Ascending aorta (tissue), 2 donors: ENCODE results near the gene ZNF469. TPM values are rescaled to one million over a fixed set of nuclear protein-coding genes. Genes with fewer than 3 reads are reported as not detected.
"Not testable (repeated sequence)": the region's sequence is repeated elsewhere in the genome, so short reads cannot be mapped to it uniquely, and the experiment has no call there.

Experiments used
- DNase-seq, 2 donors: peaks; one replicate each; pipeline ENCODE4 v3.0.0-alpha.2; 2019; ENCODE audit warnings: low spot score in 2 of 2
- H3K27ac ChIP-seq, 2 donors: fragments of 200-600 bp; sonication (generic); one replicate each; pipeline ENCODE4 v1.5.1; 2016 to 2017; ENCODE audit warnings: mild to moderate bottlenecking in 1 of 2
- H3K27me3 ChIP-seq: fragments of 200-600 bp; sonication (generic); one replicate; pipeline ENCODE4 v1.5.1; 2017
- H3K36me3 ChIP-seq, 2 donors: fragments of 200-600 bp; sonication (generic); one replicate each; pipeline ENCODE4 v1.5.1; 2016
- H3K4me1 ChIP-seq, 2 donors: fragments of 200-600 bp; sonication (generic); one replicate each; pipeline ENCODE4 v1.5.1; 2016 to 2017; ENCODE audit warnings: mild to moderate bottlenecking in 1 of 2
- H3K4me3 ChIP-seq, 2 donors: fragments of 200-600 bp; sonication (generic); one replicate each; pipeline ENCODE4 v1.5.1; 2016 to 2017; ENCODE audit warnings: mild to moderate bottlenecking in 1 of 2
- H3K9me3 ChIP-seq, 2 donors: fragments of 200-600 bp; sonication (generic); one replicate each; pipeline ENCODE4 v1.5.1; 2016
- intact Hi-C: fragments of 100-400 bp; cut with DNase I; formaldehyde crosslinking; loops from one replicate; pipeline ENCODE4 v1.15.1; 2023
- total RNA-seq: library from RNA; depleted of rRNA; stranded (reverse); fragments of >200 nt; gene quantifications from one replicate; pipeline ENCODE4 v1.1.0, GENCODE V29; 2016
- TF ChIP-seq, protein P1 (sequence below), 3 experiments: fragments of 200-600 bp in 2 of 3; fragments of 450-650 bp in 1 of 3; sonication (generic) in 2 of 3; IDR thresholded peaks; one replicate each; pipeline ENCODE4 v1.5.1; 2016 to 2019; ENCODE audit warnings: antibody characterized with exemption in 3 of 3, mild to moderate bottlenecking in 1 of 3, moderate library complexity in 1 of 3

ZNF469 gene
- total RNA-seq, 1 donor from 2014 or later = 3.0 TPM

DNA sequence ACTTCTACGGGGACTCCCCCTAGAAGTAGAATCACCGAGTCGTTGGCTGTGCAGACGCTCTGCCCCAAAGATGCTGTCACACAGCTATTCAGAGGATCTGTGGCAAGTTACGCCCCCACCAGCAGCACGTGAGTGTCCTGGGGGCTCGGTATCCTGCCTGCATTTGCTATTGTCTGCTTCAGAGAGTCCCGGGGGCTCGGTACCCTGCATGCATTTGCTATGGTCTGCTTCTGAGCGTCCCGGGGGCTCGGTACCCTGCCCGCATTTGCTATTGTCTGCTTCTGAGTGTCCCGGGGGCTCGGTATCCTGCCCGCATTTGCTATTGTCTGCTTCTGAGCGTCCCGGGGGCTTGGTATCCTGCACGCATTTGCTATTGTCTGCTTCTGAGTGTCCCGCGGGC, 23.8 kb upstream of the ZNF469 start:
- intact Hi-C loops = no loop called here
- Histone ChIP-seq H3K9me3 (no peaks in the 10 kb centered on the region), H3K27ac (no peak overlapping the region), H3K4me1 (no peaks in the 10 kb centered on the region), H3K27me3 (no peaks in the 10 kb centered on the region), H3K36me3 (no peaks in the 10 kb centered on the region), H3K4me3 (no peak overlapping the region)
- DNase-seq = no peak
- TF ChIP-seq, protein P1, sequence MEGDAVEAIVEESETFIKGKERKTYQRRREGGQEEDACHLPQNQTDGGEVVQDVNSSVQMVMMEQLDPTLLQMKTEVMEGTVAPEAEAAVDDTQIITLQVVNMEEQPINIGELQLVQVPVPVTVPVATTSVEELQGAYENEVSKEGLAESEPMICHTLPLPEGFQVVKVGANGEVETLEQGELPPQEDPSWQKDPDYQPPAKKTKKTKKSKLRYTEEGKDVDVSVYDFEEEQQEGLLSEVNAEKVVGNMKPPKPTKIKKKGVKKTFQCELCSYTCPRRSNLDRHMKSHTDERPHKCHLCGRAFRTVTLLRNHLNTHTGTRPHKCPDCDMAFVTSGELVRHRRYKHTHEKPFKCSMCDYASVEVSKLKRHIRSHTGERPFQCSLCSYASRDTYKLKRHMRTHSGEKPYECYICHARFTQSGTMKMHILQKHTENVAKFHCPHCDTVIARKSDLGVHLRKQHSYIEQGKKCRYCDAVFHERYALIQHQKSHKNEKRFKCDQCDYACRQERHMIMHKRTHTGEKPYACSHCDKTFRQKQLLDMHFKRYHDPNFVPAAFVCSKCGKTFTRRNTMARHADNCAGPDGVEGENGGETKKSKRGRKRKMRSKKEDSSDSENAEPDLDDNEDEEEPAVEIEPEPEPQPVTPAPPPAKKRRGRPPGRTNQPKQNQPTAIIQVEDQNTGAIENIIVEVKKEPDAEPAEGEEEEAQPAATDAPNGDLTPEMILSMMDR (IDR thresholded peaks at IDR 0.05) = no peak

DNA sequence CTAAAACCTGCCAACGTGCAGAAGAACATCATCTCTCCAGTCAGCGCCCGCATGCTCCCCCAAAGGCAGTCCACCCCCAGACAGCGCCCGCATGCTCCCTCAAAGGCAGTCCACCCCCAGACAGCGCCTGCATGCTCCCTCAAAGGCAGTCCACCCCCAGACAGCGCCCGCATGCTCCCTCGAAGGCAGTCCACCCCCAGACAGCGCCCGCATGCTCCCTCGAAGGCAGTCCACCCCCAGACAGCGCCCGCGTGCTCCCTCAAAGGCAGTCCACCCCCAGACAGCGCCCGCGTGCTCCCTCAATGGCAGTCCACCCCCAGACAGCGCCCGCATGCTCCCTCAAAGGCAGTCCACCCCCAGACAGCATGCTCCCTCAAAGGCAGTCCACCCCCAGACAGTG, 22.4 kb upstream of the ZNF469 start:
- intact Hi-C loops, H3K27ac ChIP-seq, H3K4me1 ChIP-seq, H3K4me3 ChIP-seq, H3K27me3 ChIP-seq, H3K36me3 ChIP-seq, DNase-seq, H3K9me3 ChIP-seq: not testable (repeated sequence)

DNA sequence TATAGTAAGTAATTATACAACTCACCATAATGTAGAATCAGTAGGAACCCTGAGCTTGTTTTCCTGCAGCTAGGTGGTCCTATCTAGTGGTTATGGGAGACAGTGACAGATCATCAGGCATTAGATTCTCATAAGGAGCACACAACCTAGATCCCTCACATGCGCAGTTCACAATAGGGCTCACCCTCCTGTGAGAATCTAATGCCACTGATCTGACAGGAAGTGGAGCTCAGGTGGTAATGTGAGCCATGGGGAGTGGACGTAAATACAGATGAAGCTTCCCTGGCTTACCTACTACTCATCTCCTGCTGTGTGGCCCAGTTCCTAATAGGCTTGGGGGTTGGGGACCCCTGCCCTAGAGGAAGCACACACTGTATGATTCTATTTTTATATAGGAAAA, 21.8 kb upstream of the ZNF469 start:
- no peaks in the 10 kb centered on the region for H3K27me3 ChIP-seq
- intact Hi-C loops = no loop called here
- no peak overlapping the region for H3K4me3 ChIP-seq
- no peak overlapping the region for H3K27ac ChIP-seq
- H3K4me1 ChIP-seq = no peaks in the 10 kb centered on the region
- DNase-seq = no peak
- TF ChIP-seq, protein P1 (IDR thresholded peaks at IDR 0.05) = no peak
- H3K36me3 ChIP-seq = no peaks in the 10 kb centered on the region
- H3K9me3 ChIP-seq = no peaks in the 10 kb centered on the region

DNA sequence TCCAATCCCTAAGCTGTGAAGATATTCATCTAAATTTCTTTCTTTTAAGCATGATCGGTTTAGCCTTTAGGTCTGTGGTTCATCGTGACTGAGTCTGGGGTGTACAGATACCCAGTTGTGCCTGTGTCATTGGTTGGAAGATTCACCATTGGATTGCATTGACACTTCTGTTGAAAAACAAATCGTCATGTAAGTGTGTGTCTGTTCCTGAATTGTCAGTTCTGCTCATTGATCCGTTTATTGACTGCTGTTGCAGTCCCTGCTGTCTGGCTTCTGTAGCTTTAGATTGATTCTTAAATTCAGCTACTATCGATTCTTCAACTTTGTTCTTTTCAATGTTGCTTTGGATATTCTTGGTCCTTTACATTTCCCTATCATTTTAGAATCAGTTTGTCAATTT, 21.0 kb upstream of the ZNF469 start:
- no peaks in the 10 kb centered on the region for H3K4me1 ChIP-seq
- DNase-seq = no peak
- H3K27me3 ChIP-seq = no peaks in the 10 kb centered on the region
- intact Hi-C loops = no loop called here
- no peaks in the 10 kb centered on the region for H3K9me3 ChIP-seq
- H3K36me3 ChIP-seq = no peaks in the 10 kb centered on the region
- TF ChIP-seq, protein P1 (IDR thresholded peaks at IDR 0.05) = no peak
- H3K4me3 ChIP-seq = no peak overlapping the region
- H3K27ac ChIP-seq = no peak overlapping the region

DNA sequence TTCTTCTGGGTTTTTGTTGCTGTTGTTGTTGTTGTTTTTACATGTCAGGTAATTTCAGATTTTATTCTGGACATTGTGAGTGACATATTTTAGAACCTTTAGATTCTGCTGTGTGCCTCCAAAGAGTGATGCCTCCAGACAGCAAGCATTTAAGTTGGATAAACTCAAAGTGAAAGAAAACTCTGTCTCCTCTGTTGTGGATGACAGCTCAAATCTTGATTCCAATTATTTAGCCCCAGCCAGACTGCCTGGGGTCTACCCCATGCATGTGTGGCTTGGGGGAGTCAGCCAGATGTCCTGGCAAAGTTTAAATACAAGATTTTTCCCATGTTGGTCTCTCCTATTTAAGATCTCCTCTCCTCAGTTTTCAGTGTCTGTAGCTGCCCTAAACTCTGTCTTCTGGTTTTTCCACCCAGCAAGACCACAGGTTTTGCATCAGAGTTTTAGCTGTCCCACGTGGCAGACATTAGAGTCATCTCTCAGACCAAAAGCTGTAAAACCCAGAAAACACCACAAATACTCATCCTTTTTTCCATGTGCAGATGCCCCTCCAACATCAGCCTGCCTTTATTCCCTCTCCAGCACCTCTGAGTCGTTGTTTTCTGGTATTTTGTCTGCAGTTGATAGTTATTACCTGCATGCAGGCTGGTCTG, 19.4 kb upstream of the ZNF469 start:
- TF ChIP-seq, protein P1 (IDR thresholded peaks at IDR 0.05) = no peak
- H3K27me3 ChIP-seq = no peaks in the 10 kb centered on the region
- no peak for DNase-seq

DNA sequence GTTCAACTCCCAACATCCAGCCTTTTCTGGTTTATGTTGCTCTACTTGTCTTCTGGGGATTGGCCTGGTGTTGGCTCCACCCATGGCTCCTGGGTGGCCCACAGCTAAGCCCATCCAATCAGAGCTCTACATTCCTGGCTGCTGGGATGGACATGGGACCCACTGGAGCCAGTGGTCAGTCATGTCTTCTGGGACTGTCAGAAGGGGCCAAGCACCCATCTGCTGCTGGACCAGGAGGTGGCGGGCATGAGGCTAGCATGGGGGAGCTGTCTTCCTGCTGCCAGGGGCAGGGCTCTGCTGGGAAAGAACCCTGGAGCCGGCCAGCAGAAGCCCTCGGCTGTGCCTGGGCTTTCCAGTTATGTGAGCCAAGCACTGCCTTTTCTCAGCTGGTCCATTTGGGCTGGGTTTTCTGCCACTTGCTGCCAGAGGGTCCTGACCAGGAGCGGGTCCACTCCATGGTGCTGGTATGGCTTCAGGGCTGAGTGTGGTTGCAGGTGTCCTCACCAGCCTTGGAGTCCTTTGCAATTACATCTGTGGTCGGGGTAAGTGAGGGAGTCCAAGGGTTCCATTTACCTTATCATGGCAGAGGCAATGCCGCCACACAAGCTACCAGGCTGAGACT, 17.4 kb upstream of the ZNF469 start:
- TF ChIP-seq, protein P1 (IDR thresholded peaks at IDR 0.05) = no peak
- Histone ChIP-seq H3K4me3 (no peak overlapping the region), H3K27me3 (no peaks in the 10 kb centered on the region), H3K9me3 (no peaks in the 10 kb centered on the region), H3K36me3 (no peaks in the 10 kb centered on the region), H3K27ac (no peak overlapping the region), H3K4me1 (no peaks in the 10 kb centered on the region)
- intact Hi-C loops = no loop called here
- DNase-seq = no peak

More for the DNA sequence above, 19.4 kb upstream of the ZNF469 start:
- Histone ChIP-seq H3K36me3 (no peaks in the 10 kb centered on the region), H3K4me3 (no peak overlapping the region), H3K4me1 (no peaks in the 10 kb centered on the region), H3K9me3 (no peaks in the 10 kb centered on the region), H3K27ac (no peak overlapping the region)
- intact Hi-C loops = no loop called here
